ENCODE measurements around the gene PDE7B. TPM values are rescaled to one million over a fixed set of nuclear protein-coding genes. Genes with fewer than 3 reads are reported as not detected.

Gene PDE7B
- total and polyA plus RNA-seq, 2 donors (not counting 1 experiment from before 2014, with no cell fraction given), result 2.6 to 7.5 TPM

DNA sequence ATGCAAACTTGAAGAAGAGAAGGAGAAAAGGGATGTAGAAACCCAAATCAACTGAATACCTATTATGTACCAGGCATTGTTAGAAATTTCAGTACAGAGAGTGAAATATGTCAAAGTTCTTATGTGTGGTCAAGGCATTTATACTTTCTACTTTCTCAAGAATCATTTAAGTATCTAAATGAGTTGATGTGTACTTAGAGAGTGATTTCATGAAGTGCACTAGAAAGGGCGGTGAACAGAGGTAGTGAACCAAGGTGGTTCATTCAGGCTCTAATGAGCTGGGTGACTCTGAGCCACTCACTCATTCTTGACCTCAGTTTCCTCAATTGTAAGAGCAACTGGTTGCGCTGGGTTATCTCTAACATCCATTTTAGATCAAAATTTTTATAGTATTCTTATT lies 3.3 kb downstream of the PDE7B start:
- Histone ChIP-seq H3K36me3 (replicated peaks in 1 of 2; ENCODE audit: control extremely low read depth in 1 of 2, control insufficient read depth in 1 of 2, extremely low read depth in 1 of 2, insufficient read depth in 2 of 2, low read length in 1 of 2) (peaks cover 0 to 2% of the 10 kb centered on the region in 2 experiments), H4K20me1 (ENCODE audit: control insufficient read depth, insufficient read depth, low read length, poor library complexity, severe bottlenecking) (no peaks in the 10 kb centered on the region), H3K79me2 (ENCODE audit: control insufficient read depth, insufficient read depth, low read length) (peaks cover 13% of the 10 kb centered on the region), H3K9ac (ENCODE audit: low read length) (no peak overlapping the region), H3K27me3 (replicated peaks in 1 of 4; ENCODE audit: control extremely low read depth in 1 of 4, control insufficient read depth in 3 of 4, insufficient read depth in 4 of 4, low read length in 3 of 4) (no peaks in the 10 kb centered on the region), H3K4me1 (ENCODE audit: control insufficient read depth in 2 of 2, insufficient read depth in 2 of 2, low read length in 2 of 2) (peaks cover 17 to 40% of the 10 kb centered on the region in 2 donors), H3K4me2 (replicated peaks; ENCODE audit: low read depth, low read length, poor library complexity, severe bottlenecking) (peak overlapping the region; percentile 29), H3K9me3 (ENCODE audit: control extremely low read depth in 1 of 3, control insufficient read depth in 2 of 3, insufficient read depth in 1 of 3, low read length in 2 of 3) (no peaks in the 10 kb centered on the region), H2AFZ (ENCODE audit: insufficient read depth, low read depth, low read length, poor library complexity, severe bottlenecking) (peak overlapping the region; percentile 32), H3K4me3 (ENCODE audit: control extremely low read depth in 1 of 5, extremely low read depth in 1 of 5, insufficient read depth in 1 of 5, low read depth in 2 of 5, low read length in 4 of 5) (no peak overlapping the region), H3K27ac (ENCODE audit: low read length in 2 of 2) (peak overlapping the region in 1 of 2 donors; percentile 24)
- WGBS (ENCODE audit: insufficient coverage), result 75% methylated on average over 1 of the region's 2 CpGs
- H3K4me3 Mint-ChIP-seq, result no peak overlapping the region
- H3K27me3 Mint-ChIP-seq, result no peaks in the 10 kb centered on the region
- ATAC-seq (ENCODE audit: low read depth) (no peak), DNase-seq (no peak)
- no peak for TF ChIP-seq EZH2 (IDR thresholded peaks at IDR 0.05; ENCODE audit: borderline replicate concordance, insufficient read depth, low read depth, low read length, poor library complexity, severe bottlenecking)
- TF ChIP-seq, protein P1, sequence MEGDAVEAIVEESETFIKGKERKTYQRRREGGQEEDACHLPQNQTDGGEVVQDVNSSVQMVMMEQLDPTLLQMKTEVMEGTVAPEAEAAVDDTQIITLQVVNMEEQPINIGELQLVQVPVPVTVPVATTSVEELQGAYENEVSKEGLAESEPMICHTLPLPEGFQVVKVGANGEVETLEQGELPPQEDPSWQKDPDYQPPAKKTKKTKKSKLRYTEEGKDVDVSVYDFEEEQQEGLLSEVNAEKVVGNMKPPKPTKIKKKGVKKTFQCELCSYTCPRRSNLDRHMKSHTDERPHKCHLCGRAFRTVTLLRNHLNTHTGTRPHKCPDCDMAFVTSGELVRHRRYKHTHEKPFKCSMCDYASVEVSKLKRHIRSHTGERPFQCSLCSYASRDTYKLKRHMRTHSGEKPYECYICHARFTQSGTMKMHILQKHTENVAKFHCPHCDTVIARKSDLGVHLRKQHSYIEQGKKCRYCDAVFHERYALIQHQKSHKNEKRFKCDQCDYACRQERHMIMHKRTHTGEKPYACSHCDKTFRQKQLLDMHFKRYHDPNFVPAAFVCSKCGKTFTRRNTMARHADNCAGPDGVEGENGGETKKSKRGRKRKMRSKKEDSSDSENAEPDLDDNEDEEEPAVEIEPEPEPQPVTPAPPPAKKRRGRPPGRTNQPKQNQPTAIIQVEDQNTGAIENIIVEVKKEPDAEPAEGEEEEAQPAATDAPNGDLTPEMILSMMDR (IDR thresholded peaks at IDR 0.05), result no peak
- no peaks in the 10 kb centered on the region for H3K9me3 Mint-ChIP-seq (ENCODE audit: insufficient read depth)
- ChIA-PET CTCF (interaction anchor here (1.0 kb wide), 1 partner anchor 41 kb away, joined by 3 read pairs; no protein-coding TSS in a partner anchor), POLR2A (no interaction called here)
- peak overlapping the region; percentile 8 for H3K27ac Mint-ChIP-seq
- intact Hi-C loops (cut with micrococcal nuclease), result loop anchor here (5.0 to 10.0 kb wide), 2 partner anchors 50 to 438 kb away; no protein-coding TSS in a partner anchor
- peaks cover 50% of the 10 kb centered on the region for H3K4me1 Mint-ChIP-seq

DNA sequence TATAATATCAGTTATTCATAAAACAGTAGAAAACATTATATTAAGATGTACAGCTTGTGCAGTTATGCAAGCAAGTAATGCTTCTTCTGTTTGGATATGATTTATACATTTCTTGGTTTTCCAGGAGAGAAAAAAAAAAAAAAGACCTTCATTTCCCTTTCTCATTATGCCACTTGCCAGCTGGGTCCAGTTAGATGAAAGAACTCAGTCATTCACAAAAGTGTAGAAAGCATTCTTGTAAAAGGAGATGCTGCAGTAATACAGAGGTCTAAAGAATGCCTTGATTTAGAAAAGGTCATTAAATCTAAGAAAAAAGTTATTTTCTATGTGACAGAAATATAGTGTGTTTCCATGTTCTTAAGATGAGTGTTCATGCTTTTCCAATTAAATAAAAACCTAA lies 7.4 kb downstream of the PDE7B start:
- no peak overlapping the region for H3K27ac Mint-ChIP-seq
- Histone ChIP-seq H3K9ac (ENCODE audit: low read length) (no peak overlapping the region), H2AFZ (ENCODE audit: insufficient read depth, low read depth, low read length, poor library complexity, severe bottlenecking) (no peak overlapping the region), H3K27me3 (replicated peaks in 1 of 4; ENCODE audit: control extremely low read depth in 1 of 4, control insufficient read depth in 3 of 4, insufficient read depth in 4 of 4, low read length in 3 of 4) (no peaks in the 10 kb centered on the region), H3K27ac (ENCODE audit: low read length in 2 of 2) (no peak overlapping the region), H3K4me3 (ENCODE audit: control extremely low read depth in 1 of 5, extremely low read depth in 1 of 5, insufficient read depth in 1 of 5, low read depth in 2 of 5, low read length in 4 of 5) (no peak overlapping the region), H3K4me1 (ENCODE audit: control insufficient read depth in 2 of 2, insufficient read depth in 2 of 2, low read length in 2 of 2) (peaks cover 8 to 33% of the 10 kb centered on the region in 2 donors), H3K79me2 (ENCODE audit: control insufficient read depth, insufficient read depth, low read length) (peaks cover 9% of the 10 kb centered on the region), H4K20me1 (ENCODE audit: control insufficient read depth, insufficient read depth, low read length, poor library complexity, severe bottlenecking) (no peaks in the 10 kb centered on the region), H3K4me2 (replicated peaks; ENCODE audit: low read depth, low read length, poor library complexity, severe bottlenecking) (no peak overlapping the region), H3K9me3 (ENCODE audit: control extremely low read depth in 1 of 3, control insufficient read depth in 2 of 3, insufficient read depth in 1 of 3, low read length in 2 of 3) (no peaks in the 10 kb centered on the region), H3K36me3 (replicated peaks in 1 of 2; ENCODE audit: control extremely low read depth in 1 of 2, control insufficient read depth in 1 of 2, extremely low read depth in 1 of 2, insufficient read depth in 2 of 2, low read length in 1 of 2) (peaks cover 0 to 2% of the 10 kb centered on the region in 2 experiments)
- ChIA-PET CTCF (no interaction called here), POLR2A (interaction anchor here (0.7 kb wide), 1 partner anchor 185 kb away, joined by 3 read pairs; no protein-coding TSS in a partner anchor)
- H3K27me3 Mint-ChIP-seq, result no peaks in the 10 kb centered on the region
- TF ChIP-seq EZH2 (IDR thresholded peaks at IDR 0.05; ENCODE audit: borderline replicate concordance, insufficient read depth, low read depth, low read length, poor library complexity, severe bottlenecking), result no peak
- TF ChIP-seq, protein P1 (IDR thresholded peaks at IDR 0.05), result no peak
- ATAC-seq (ENCODE audit: low read depth), result no peak
- no peak for DNase-seq
- H3K4me1 Mint-ChIP-seq, result peaks cover 37% of the 10 kb centered on the region
- intact Hi-C loops (cut with micrococcal nuclease), result loop anchor here (10.0 kb wide), 1 partner anchor 46 kb away; no protein-coding TSS in a partner anchor
- no peaks in the 10 kb centered on the region for H3K9me3 Mint-ChIP-seq (ENCODE audit: insufficient read depth)
- no peak overlapping the region for H3K4me3 Mint-ChIP-seq
